ENCODE data around the gene PRMT7. TPM values are rescaled to one million over a fixed set of nuclear protein-coding genes. Genes with fewer than 3 reads are reported as not detected.

The PRMT7 gene
- total RNA-seq, 3 donors from 2014 or later, result 38.4 to 53.4 (median 41.0) TPM

DNA sequence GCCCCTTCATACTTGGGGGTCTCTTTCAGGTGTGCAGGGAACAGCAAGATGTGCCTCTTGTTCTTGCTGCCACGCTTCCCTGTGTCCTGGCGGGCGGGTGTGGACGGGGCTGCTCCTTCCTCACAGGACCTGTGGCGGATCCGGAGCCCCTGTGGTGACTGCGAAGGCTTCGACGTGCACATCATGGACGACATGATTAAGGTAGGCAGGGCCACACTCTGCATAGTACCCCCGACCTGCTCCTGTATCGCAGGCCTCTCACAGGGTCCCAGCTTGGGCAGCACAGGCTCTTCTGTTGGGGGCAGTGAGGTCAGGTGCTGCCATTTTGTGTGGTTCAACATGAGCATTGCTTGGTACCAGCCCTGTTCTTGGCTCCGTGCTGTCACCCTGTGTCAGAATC, 42.5 kb downstream of the PRMT7 start:
- Histone ChIP-seq H3K9me3 (no peaks in the 10 kb centered on the region), H3K27me3 (no peaks in the 10 kb centered on the region), H3K27ac (no peak overlapping the region), H3K4me1 (no peaks in the 10 kb centered on the region), H3K36me3 (peaks cover 10% of the 10 kb centered on the region), H3K4me3 (no peak overlapping the region)
- intact Hi-C loops (cut with DNase I; ENCODE audit: low total_unique reads), result no loop called here
- no peak for DNase-seq (ENCODE audit: low spot score in 2 of 2)
- TF ChIP-seq POLR2A (IDR thresholded peaks at IDR 0.05) (no peak), POLR2AphosphoS5 (IDR thresholded peaks at IDR 0.05) (no peak)
- TF ChIP-seq, protein P1, sequence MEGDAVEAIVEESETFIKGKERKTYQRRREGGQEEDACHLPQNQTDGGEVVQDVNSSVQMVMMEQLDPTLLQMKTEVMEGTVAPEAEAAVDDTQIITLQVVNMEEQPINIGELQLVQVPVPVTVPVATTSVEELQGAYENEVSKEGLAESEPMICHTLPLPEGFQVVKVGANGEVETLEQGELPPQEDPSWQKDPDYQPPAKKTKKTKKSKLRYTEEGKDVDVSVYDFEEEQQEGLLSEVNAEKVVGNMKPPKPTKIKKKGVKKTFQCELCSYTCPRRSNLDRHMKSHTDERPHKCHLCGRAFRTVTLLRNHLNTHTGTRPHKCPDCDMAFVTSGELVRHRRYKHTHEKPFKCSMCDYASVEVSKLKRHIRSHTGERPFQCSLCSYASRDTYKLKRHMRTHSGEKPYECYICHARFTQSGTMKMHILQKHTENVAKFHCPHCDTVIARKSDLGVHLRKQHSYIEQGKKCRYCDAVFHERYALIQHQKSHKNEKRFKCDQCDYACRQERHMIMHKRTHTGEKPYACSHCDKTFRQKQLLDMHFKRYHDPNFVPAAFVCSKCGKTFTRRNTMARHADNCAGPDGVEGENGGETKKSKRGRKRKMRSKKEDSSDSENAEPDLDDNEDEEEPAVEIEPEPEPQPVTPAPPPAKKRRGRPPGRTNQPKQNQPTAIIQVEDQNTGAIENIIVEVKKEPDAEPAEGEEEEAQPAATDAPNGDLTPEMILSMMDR (IDR thresholded peaks at IDR 0.05), result no peak

DNA sequence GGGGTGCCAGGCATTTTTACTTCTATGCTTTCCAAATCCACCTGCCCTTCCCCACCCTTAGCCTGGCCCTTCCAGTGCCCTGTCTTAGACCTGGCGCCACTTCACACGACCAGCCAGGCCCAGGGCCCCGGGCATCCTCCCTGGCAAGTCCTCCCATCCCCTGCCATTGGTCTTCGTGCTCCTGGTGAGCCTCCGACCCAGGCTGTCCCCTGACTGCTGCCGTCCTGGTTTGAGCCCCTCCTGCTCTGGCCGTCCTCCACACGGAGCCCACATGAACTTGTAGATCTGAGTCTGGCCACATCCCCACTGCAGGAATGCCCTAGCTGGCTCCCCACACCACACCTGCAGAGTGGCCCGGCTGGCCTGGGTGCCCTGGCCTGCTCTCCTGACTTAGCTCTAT, 44.0 kb downstream of the PRMT7 start:
- peaks cover 10% of the 10 kb centered on the region for H3K36me3 ChIP-seq
- no peaks in the 10 kb centered on the region for H3K4me1 ChIP-seq
- no peaks in the 10 kb centered on the region for H3K9me3 ChIP-seq
- no peak overlapping the region for H3K27ac ChIP-seq
- no peak overlapping the region for H3K4me3 ChIP-seq
- intact Hi-C loops (cut with DNase I; ENCODE audit: low total_unique reads), result no loop called here
- H3K27me3 ChIP-seq, result no peaks in the 10 kb centered on the region
- TF ChIP-seq, protein P1 (IDR thresholded peaks at IDR 0.05), result no peak
- no peak for TF ChIP-seq POLR2AphosphoS5 (IDR thresholded peaks at IDR 0.05)
- no peak for TF ChIP-seq POLR2A (IDR thresholded peaks at IDR 0.05)
- no peak for DNase-seq (ENCODE audit: low spot score in 2 of 2)

DNA sequence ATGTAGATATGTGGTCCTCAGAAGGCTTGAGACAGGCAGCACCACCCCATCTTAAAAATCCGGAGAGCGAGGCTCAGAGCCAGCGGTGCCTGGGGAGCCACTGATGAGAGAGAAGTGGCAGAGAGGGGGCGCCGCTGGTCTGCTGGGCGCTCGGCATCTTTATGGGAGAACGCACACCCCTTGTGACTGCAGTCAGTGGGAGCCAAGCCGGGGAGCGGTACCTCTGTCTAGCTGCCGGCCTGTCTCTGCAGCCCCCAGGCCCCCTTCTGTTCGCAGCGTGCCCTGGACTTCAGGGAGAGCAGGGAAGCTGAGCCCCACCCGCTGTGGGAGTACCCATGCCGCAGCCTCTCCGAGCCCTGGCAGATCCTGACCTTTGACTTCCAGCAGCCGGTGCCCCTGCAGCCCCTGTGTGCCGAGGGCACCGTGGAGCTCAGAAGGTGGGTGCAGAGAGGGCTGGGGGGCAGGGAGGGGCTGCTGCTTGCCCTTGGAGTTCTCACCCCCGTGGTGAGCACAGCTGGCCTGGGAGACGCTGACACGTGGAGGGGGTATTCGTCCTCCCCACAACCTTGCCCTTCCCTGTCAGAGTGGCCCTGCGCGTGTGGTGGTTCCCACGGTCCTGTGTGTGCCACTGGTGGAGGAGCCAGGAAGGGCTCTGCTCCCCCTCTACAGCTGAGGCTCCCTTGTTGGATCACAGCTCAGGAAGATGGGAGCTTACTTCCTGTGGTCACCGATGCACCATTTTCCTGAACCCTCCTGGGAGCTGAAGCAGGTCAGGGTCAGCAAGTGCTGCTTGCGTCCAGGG, 44.8 kb downstream of the PRMT7 start:
- no peaks in the 10 kb centered on the region for H3K27me3 ChIP-seq
- H3K4me3 ChIP-seq, result no peak overlapping the region
- no peaks in the 10 kb centered on the region for H3K4me1 ChIP-seq
- intact Hi-C loops (cut with DNase I; ENCODE audit: low total_unique reads), result no loop called here
- peaks cover 6% of the 10 kb centered on the region for H3K36me3 ChIP-seq
- TF ChIP-seq POLR2A (IDR thresholded peaks at IDR 0.05) (no peak), POLR2AphosphoS5 (IDR thresholded peaks at IDR 0.05) (no peak)
- TF ChIP-seq, protein P1 (IDR thresholded peaks at IDR 0.05), result no peak
- H3K27ac ChIP-seq, result no peak overlapping the region
- no peaks in the 10 kb centered on the region for H3K9me3 ChIP-seq
- no peak for DNase-seq (ENCODE audit: low spot score in 2 of 2)

DNA sequence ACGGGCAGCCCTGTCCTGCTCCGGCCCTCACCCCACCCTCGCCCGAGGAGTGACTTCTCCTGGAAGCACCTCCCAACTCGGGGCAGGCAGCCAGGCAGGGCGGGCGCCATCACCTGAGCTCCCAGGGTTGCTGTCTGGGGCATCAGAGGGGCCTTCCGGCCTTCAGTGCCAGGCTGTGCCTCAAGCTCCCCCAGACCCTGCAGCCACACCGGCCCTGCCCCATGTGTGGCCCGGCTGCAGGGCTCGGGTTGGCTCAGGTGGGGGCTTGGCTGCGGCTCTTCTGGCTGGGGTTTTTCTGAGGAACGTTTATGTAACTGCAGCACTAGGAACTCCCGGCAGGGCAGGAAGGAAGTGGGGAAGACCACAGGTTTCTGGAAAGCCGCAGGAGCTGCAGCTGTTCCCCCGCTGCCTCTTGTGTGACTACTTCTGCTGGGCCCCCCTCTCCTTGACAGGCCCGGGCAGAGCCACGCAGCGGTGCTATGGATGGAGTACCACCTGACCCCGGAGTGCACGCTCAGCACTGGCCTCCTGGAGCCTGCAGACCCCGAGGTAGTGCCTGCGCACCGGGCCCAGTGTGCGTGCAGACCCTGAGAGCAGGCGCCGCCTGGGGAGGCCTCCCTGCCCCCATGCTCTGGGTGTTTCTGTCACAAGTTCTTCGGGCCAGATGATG, 45.6 kb downstream of the PRMT7 start:
- TF ChIP-seq, protein P1 (IDR thresholded peaks at IDR 0.05), result no peak
- TF ChIP-seq POLR2AphosphoS5 (IDR thresholded peaks at IDR 0.05), result no peak
- TF ChIP-seq POLR2A (IDR thresholded peaks at IDR 0.05), result no peak
- Histone ChIP-seq H3K36me3 (peaks cover 3% of the 10 kb centered on the region), H3K27me3 (no peaks in the 10 kb centered on the region), H3K9me3 (no peaks in the 10 kb centered on the region), H3K4me3 (no peak overlapping the region), H3K27ac (no peak overlapping the region), H3K4me1 (no peaks in the 10 kb centered on the region)
- intact Hi-C loops (cut with DNase I; ENCODE audit: low total_unique reads), result no loop called here
- no peak for DNase-seq (ENCODE audit: low spot score in 2 of 2)

DNA sequence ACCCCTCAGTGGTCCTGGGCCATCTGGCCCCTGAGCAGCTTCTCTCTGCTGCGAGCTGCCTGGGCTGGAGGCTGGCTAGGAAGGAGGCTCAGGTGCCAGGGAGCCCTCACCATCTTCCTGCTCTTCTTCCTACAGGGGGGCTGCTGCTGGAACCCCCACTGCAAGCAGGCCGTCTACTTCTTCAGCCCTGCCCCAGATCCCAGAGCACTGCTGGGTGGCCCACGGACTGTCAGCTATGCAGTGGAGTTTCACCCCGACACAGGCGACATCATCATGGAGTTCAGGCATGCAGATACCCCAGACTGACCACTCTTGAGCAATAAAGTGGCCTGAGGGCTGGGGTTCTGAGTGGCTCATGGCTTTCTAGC, 46.1 kb downstream of the PRMT7 start:
- Histone ChIP-seq H3K27me3 (no peaks in the 10 kb centered on the region), H3K27ac (no peak overlapping the region), H3K4me3 (no peak overlapping the region), H3K36me3 (peaks cover 3% of the 10 kb centered on the region), H3K4me1 (no peaks in the 10 kb centered on the region), H3K9me3 (no peaks in the 10 kb centered on the region)
- intact Hi-C loops (cut with DNase I; ENCODE audit: low total_unique reads), result no loop called here
- no peak for DNase-seq (ENCODE audit: low spot score in 2 of 2)
- TF ChIP-seq POLR2AphosphoS5 (IDR thresholded peaks at IDR 0.05) (no peak), POLR2A (IDR thresholded peaks at IDR 0.05) (no peak)
- TF ChIP-seq, protein P1 (IDR thresholded peaks at IDR 0.05), result no peak
